ENCODE measurements around the gene CLRN2. TPM values are rescaled to one million over a fixed set of nuclear protein-coding genes. Genes with fewer than 3 reads are reported as not detected.

CLRN2 gene
- total RNA-seq, 1 donor from 2014 or later, result not detected

- Mint-ChIP-seq H3K27me3 (ENCODE audit: low read depth) (no peaks in the 10 kb centered on the region), H3K27ac (ENCODE audit: unreplicated experiment) (no peak overlapping the region), H3K9me3 (ENCODE audit: low read depth) (no peaks in the 10 kb centered on the region), H3K4me3 (ENCODE audit: unreplicated experiment) (no peak overlapping the region), H3K4me1 (ENCODE audit: low read depth) (no peaks in the 10 kb centered on the region), H3K36me3 (ENCODE audit: low read depth) (peaks cover 22% of the 10 kb centered on the region)
- DNase-seq (ENCODE audit: low spot score), result no peak
- TF ChIP-seq CTCF (IDR thresholded peaks at IDR 0.05), result no peak
These were observed 10.9 kb upstream of the CLRN2 start for GRCh38 chr4:17504081-17504480.

GRCh38 chr4:17510582-17510981 lies 4.4 kb upstream of the CLRN2 start:
- no peak for TF ChIP-seq CTCF (IDR thresholded peaks at IDR 0.05)
- peak overlapping the region; percentile 96 for H3K4me3 Mint-ChIP-seq (ENCODE audit: unreplicated experiment)
- peaks cover 5% of the 10 kb centered on the region for H3K36me3 Mint-ChIP-seq (ENCODE audit: low read depth)
- DNase-seq (ENCODE audit: low spot score), result no peak
- no peaks in the 10 kb centered on the region for H3K9me3 Mint-ChIP-seq (ENCODE audit: low read depth)
- peaks cover 18% of the 10 kb centered on the region for H3K4me1 Mint-ChIP-seq (ENCODE audit: low read depth)
- peaks cover 8% of the 10 kb centered on the region for H3K27me3 Mint-ChIP-seq (ENCODE audit: low read depth)
- peak overlapping the region; percentile 20 for H3K27ac Mint-ChIP-seq (ENCODE audit: unreplicated experiment)

GRCh38 chr4:17511051-17511450 lies 3.9 kb upstream of the CLRN2 start:
- peak overlapping the region; percentile 96 for H3K4me3 Mint-ChIP-seq (ENCODE audit: unreplicated experiment)
- H3K4me1 Mint-ChIP-seq (ENCODE audit: low read depth), result peaks cover 18% of the 10 kb centered on the region
- TF ChIP-seq CTCF (IDR thresholded peaks at IDR 0.05), result no peak
- DNase-seq (ENCODE audit: low spot score), result no peak
- H3K9me3 Mint-ChIP-seq (ENCODE audit: low read depth), result no peaks in the 10 kb centered on the region
- H3K27ac Mint-ChIP-seq (ENCODE audit: unreplicated experiment), result peak overlapping the region; percentile 97
- peaks cover 10% of the 10 kb centered on the region for H3K27me3 Mint-ChIP-seq (ENCODE audit: low read depth)
- peaks cover 5% of the 10 kb centered on the region for H3K36me3 Mint-ChIP-seq (ENCODE audit: low read depth)

- H3K27me3 Mint-ChIP-seq (ENCODE audit: low read depth), result peaks cover 12% of the 10 kb centered on the region
- H3K4me3 Mint-ChIP-seq (ENCODE audit: unreplicated experiment), result peak overlapping the region; percentile 96
- H3K9me3 Mint-ChIP-seq (ENCODE audit: low read depth), result no peaks in the 10 kb centered on the region
- no peak for DNase-seq (ENCODE audit: low spot score)
- H3K4me1 Mint-ChIP-seq (ENCODE audit: low read depth), result peaks cover 18% of the 10 kb centered on the region
- peaks cover 5% of the 10 kb centered on the region for H3K36me3 Mint-ChIP-seq (ENCODE audit: low read depth)
- no peak for TF ChIP-seq CTCF (IDR thresholded peaks at IDR 0.05)
- H3K27ac Mint-ChIP-seq (ENCODE audit: unreplicated experiment), result peak overlapping the region; percentile 97
These were observed 3.4 kb upstream of the CLRN2 start for GRCh38 chr4:17511509-17511949.

- Mint-ChIP-seq H3K27me3 (ENCODE audit: low read depth) (peaks cover 19% of the 10 kb centered on the region), H3K4me3 (ENCODE audit: unreplicated experiment) (peak within 1 kb of the TSS; percentile 96), H3K27ac (ENCODE audit: unreplicated experiment) (peak within 1 kb of the TSS; percentile 97), H3K36me3 (ENCODE audit: low read depth) (peaks cover 3% of the 10 kb centered on the region), H3K4me1 (ENCODE audit: low read depth) (peaks cover 18% of the 10 kb centered on the region), H3K9me3 (ENCODE audit: low read depth) (no peaks in the 10 kb centered on the region)
- no peak for DNase-seq (ENCODE audit: low spot score)
- TF ChIP-seq CTCF (IDR thresholded peaks at IDR 0.05), result peak; percentile 72
These were observed 2.8 kb upstream of the CLRN2 start, which contains the start of gene QDPR for GRCh38 chr4:17511950-17512795. Gene QDPR (minus strand): TSS chr4:17512090. CDS start chr4:17512054, 36 bp downstream.

All from chondrocyte (in vitro differentiated cells).